Body of pancreas (tissue), 4 donors: ENCODE data around the gene ATXN10.

Experiments
- CTCF ChIP-seq, 7 experiments: fragments of 450-650 bp in 4 of 7; fragments of 200-600 bp in 3 of 7; sonication (generic) in 3 of 7; IDR thresholded peaks; one replicate each; pipeline ENCODE4 v1.5.1; 2016 to 2019; ENCODE audit warnings: antibody characterized with exemption in 7 of 7
- POLR2A ChIP-seq, 3 donors: fragments of 450-650 bp; IDR thresholded peaks; one replicate each; pipeline ENCODE4 v1.6.1; 2016; ENCODE audit warnings: antibody characterized with exemption in 3 of 3, mild to moderate bottlenecking in 2 of 3

- TF ChIP-seq CTCF (IDR thresholded peaks at IDR 0.05) = no peak
- TF ChIP-seq POLR2A (IDR thresholded peaks at IDR 0.05) = no peak
Observed at GRCh38 chr22:45740236-45740635, 68.6 kb downstream of the ATXN10 start.
